ENCODE measurements around the gene CXCL13. TPM values are rescaled to one million over a fixed set of nuclear protein-coding genes. Genes with fewer than 3 reads are reported as not detected.
"Not testable (repeated sequence)": the region's sequence is repeated elsewhere in the genome, so short reads cannot be mapped to it uniquely, and the experiment has no call there.

CXCL13 gene
- not detected for total RNA-seq (2021; ENCODE audit: unreplicated experiment)
- not detected for polyA plus RNA-seq (2012; ENCODE audit: insufficient read length)
- percentile 2 among the genes with signal in this experiment for Bru-seq, nascent RNA
- BruChase-seq, experiment 1, labeled RNA remaining after a 2-hour chase = percentile 7 among the genes with signal in this experiment
- BruChase-seq, experiment 2, labeled RNA remaining after a 6-hour chase = percentile 9 among the genes with signal in this experiment
- long read RNA-seq = 0 reads

DNA sequence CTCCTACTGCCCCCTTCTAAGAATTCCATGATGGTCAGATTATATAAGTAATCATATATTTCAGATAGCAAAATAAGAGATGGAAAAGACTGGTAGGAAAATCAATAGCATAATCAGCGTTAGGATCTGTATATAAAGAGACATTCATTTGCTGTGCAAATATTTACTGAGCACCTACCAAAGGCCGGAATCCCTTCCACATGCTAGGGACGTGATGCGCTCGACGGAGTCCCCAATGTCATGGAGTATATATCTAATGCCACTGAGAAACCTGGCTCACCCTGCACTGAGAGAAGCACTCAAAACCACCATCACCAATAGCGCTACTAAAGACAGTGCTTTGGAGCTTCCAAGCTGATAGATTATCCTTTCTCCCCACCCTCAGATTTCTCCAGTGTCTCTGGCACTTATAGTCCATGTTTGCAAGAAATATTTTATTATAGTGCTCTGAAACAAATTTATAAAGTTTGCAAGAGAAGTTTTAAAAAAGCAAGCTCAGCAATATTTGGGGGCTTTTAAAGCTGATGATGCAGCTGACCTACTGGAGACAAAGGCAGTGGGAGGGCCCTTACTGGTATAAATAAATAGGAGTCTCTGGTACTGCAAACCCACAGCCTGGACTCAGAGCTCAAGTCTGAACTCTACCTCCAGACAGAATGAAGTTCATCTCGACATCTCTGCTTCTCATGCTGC is at the start of gene CXCL13:
Gene CXCL13, plus strand, starts transcription at position 611 of the 693 bp plus-strand sequence. Its CDS starts 46 bp downstream, at position 657.
- intact Hi-C loops (cut with micrococcal nuclease; ENCODE audit: unreplicated experiment) (no loop called here), in situ Hi-C loops (cut with HindIII; ENCODE audit: low pct_unique_long_range_greater_than_20kb, low sequenced_read_pairs) (no loop called here)
- DNase-seq (ENCODE audit: low read depth, low spot score) = no peak
- Histone ChIP-seq H3K4me1 (ENCODE audit: control insufficient read depth, insufficient read depth, low read length) (no peaks in the 10 kb centered on the region), H3K27ac (ENCODE audit: low read length) (no peak within 1 kb of the TSS), H3K27me3 (ENCODE audit: control insufficient read depth, insufficient read depth, low read length) (no peaks in the 10 kb centered on the region), H3K9me3 (ENCODE audit: control insufficient read depth, insufficient read depth, low read depth, low read length) (no peaks in the 10 kb centered on the region), H3K36me3 (ENCODE audit: control insufficient read depth, insufficient read depth, low read length) (no peaks in the 10 kb centered on the region), H3K4me3 (ENCODE audit: low read depth in 2 of 2, low read length in 2 of 2) (no peak within 1 kb of the TSS)
- no TSS peak for BruUV-seq (replicated peaks)
- CTCF ChIA-PET = no interaction called here
- no peak for ATAC-seq
- POLR2A ChIA-PET = no interaction called here
- TF ChIP-seq POLR2AphosphoS5 (IDR thresholded peaks at IDR 0.05; ENCODE audit: low read depth, low read length) = no peak
- no peak for TF ChIP-seq CTCF (IDR thresholded peaks at IDR 0.05)
- TF ChIP-seq, protein P1, sequence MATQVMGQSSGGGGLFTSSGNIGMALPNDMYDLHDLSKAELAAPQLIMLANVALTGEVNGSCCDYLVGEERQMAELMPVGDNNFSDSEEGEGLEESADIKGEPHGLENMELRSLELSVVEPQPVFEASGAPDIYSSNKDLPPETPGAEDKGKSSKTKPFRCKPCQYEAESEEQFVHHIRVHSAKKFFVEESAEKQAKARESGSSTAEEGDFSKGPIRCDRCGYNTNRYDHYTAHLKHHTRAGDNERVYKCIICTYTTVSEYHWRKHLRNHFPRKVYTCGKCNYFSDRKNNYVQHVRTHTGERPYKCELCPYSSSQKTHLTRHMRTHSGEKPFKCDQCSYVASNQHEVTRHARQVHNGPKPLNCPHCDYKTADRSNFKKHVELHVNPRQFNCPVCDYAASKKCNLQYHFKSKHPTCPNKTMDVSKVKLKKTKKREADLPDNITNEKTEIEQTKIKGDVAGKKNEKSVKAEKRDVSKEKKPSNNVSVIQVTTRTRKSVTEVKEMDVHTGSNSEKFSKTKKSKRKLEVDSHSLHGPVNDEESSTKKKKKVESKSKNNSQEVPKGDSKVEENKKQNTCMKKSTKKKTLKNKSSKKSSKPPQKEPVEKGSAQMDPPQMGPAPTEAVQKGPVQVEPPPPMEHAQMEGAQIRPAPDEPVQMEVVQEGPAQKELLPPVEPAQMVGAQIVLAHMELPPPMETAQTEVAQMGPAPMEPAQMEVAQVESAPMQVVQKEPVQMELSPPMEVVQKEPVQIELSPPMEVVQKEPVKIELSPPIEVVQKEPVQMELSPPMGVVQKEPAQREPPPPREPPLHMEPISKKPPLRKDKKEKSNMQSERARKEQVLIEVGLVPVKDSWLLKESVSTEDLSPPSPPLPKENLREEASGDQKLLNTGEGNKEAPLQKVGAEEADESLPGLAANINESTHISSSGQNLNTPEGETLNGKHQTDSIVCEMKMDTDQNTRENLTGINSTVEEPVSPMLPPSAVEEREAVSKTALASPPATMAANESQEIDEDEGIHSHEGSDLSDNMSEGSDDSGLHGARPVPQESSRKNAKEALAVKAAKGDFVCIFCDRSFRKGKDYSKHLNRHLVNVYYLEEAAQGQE (IDR thresholded peaks at IDR 0.05; ENCODE audit: insufficient read depth in 1 of 2, low read depth in 2 of 2, low read length in 1 of 2) = no peak
- no peak for TF ChIP-seq TCF7L2 (IDR thresholded peaks at IDR 0.05; ENCODE audit: low read depth, low read length)
- no peak for TF ChIP-seq SIN3A (IDR thresholded peaks at IDR 0.05; ENCODE audit: borderline replicate concordance, insufficient read depth, low read depth, low read length)

GRCh38 chr4:77560170-77560569 is 45.5 kb upstream of the CXCL13 start:
- no peak overlapping the region for H3K4me3 ChIP-seq (ENCODE audit: low read depth in 2 of 2, low read length in 2 of 2)
- POLR2A ChIA-PET = no interaction called here
- H3K36me3 ChIP-seq (ENCODE audit: control insufficient read depth, insufficient read depth, low read length) = no peaks in the 10 kb centered on the region
- in situ Hi-C loops (cut with HindIII; ENCODE audit: low pct_unique_long_range_greater_than_20kb, low sequenced_read_pairs) = no loop called here
- no peaks in the 10 kb centered on the region for H3K9me3 ChIP-seq (ENCODE audit: control insufficient read depth, insufficient read depth, low read depth, low read length)
- no peak overlapping the region for H3K27ac ChIP-seq (ENCODE audit: low read length)
- H3K4me1 ChIP-seq (ENCODE audit: control insufficient read depth, insufficient read depth, low read length) = no peaks in the 10 kb centered on the region
- no peaks in the 10 kb centered on the region for H3K27me3 ChIP-seq (ENCODE audit: control insufficient read depth, insufficient read depth, low read length)
- DNase-seq (ENCODE audit: low read depth, low spot score) (no peak), ATAC-seq (no peak)
- no peak for TF ChIP-seq TCF7L2 (IDR thresholded peaks at IDR 0.05; ENCODE audit: low read depth, low read length)
- intact Hi-C loops (cut with micrococcal nuclease; ENCODE audit: unreplicated experiment) = no loop called here
- no TSS peak for BruUV-seq (replicated peaks)
- CTCF ChIA-PET = no interaction called here

GRCh38 chr4:77561720-77562119 is 43.9 kb upstream of the CXCL13 start:
- H3K27ac ChIP-seq (ENCODE audit: low read length); H3K27me3 ChIP-seq (ENCODE audit: control insufficient read depth, insufficient read depth, low read length); H3K4me3 ChIP-seq (ENCODE audit: low read depth in 2 of 2, low read length in 2 of 2); H3K4me1 ChIP-seq (ENCODE audit: control insufficient read depth, insufficient read depth, low read length); intact Hi-C loops (cut with micrococcal nuclease; ENCODE audit: unreplicated experiment); CTCF ChIA-PET; H3K9me3 ChIP-seq (ENCODE audit: control insufficient read depth, insufficient read depth, low read depth, low read length); in situ Hi-C loops (cut with HindIII; ENCODE audit: low pct_unique_long_range_greater_than_20kb, low sequenced_read_pairs); H3K36me3 ChIP-seq (ENCODE audit: control insufficient read depth, insufficient read depth, low read length); ATAC-seq; POLR2A ChIA-PET; BruUV-seq (replicated peaks); DNase-seq (ENCODE audit: low read depth, low spot score): not testable (repeated sequence)

Measured in Panc1 (cell line).